H1 (cell line): ENCODE measurements around the gene NELFCD. TPM values are rescaled to one million over a fixed set of nuclear protein-coding genes. Genes with fewer than 3 reads are reported as not detected.

Source experiments
- ATF2 ChIP-seq: IDR thresholded peaks from 2 replicates; pipeline ENCODE4 v1.6.1; 2012; ENCODE audit warnings: low read length, inconsistent platforms
- CTCF ChIP-seq, 3 experiments: IDR thresholded peaks; 1 replicate in 2 of 3; 2 replicates in 1 of 3; pipeline versions ENCODE4 v1.5.1 to v1.6.1; 2011; ENCODE audit warnings: low read length in 3 of 3, mild to moderate bottlenecking in 3 of 3, inconsistent platforms in 2 of 3, low read depth in 1 of 3, moderate library complexity in 1 of 3; ENCODE audit not compliant: insufficient read depth in 1 of 3; ENCODE audit errors: control extremely low read depth in 1 of 3
- GTF2F1 ChIP-seq: IDR thresholded peaks from 2 replicates; pipeline ENCODE4 v1.6.1; 2012; ENCODE audit warnings: low read depth, low read length, improper control_type of control experiment, borderline replicate concordance
- NRF1 ChIP-seq: IDR thresholded peaks from 2 replicates; pipeline ENCODE4 v1.6.1; 2011; ENCODE audit warnings: mild to moderate bottlenecking, low read depth, low read length, improper control_type of control experiment
- SP1 ChIP-seq: IDR thresholded peaks from 2 replicates; pipeline ENCODE4 v1.6.1; 2011; ENCODE audit warnings: low read depth, low read length
- TEAD4 ChIP-seq: IDR thresholded peaks from 2 replicates; pipeline ENCODE4 v1.6.1; 2012; ENCODE audit warnings: low read depth, low read length, inconsistent platforms, mixed read lengths
- ZNF274 ChIP-seq: IDR thresholded peaks from 2 replicates; pipeline ENCODE4 v1.7.0; 2012; ENCODE audit warnings: low read length, borderline replicate concordance; ENCODE audit errors: extremely low read depth
- polyA plus RNA-seq, 7 experiments: library from polyadenylated mRNA; depleted of rRNA in 3 of 7; stranded (reverse) in 5 of 7; unstranded in 2 of 7; fragments of >200 nt in 5 of 7; fragments of 200-250 nt in 2 of 7; gene quantifications; 1 replicate in 5 of 7; 2 replicates in 1 of 7; 4 replicates in 1 of 7; pipeline versions ENCODE4 v1.2.1 to v1.2.3, GENCODE V29; 2011 to 2013; ENCODE audit warnings: missing spikeins in 2 of 7, mixed read lengths in 2 of 7
- total RNA-seq: library from RNA; stranded (reverse); fragmentation: NEBNext Ultra II Directional; extraction: Animal tissue kit (Norgen Biotek cat#: 25700); gene quantifications from 2 replicates; pipeline ENCODE4 v1.2.1, GENCODE V29; 2021

The NELFCD gene
- total and polyA plus RNA-seq, 2 of the 8 experiments (the other 6 are each of a cell fraction or from before 2014, with no cell fraction given): 35.5 to 59.6 TPM

- TF ChIP-seq CTCF (IDR thresholded peaks at IDR 0.05; ENCODE audit: control extremely low read depth in 1 of 3, insufficient read depth in 1 of 3, low read depth in 1 of 3, low read length in 3 of 3): no peak
- no peak for TF ChIP-seq GTF2F1
- TF ChIP-seq NRF1: no peak
- no peak for TF ChIP-seq ATF2
- no peak for TF ChIP-seq ZNF274
- TF ChIP-seq SP1: no peak
- no peak for TF ChIP-seq TEAD4
These were observed 42.5 kb upstream of the NELFCD start (continued) for GRCh38 chr20:58938541-58938940.
